GM13976 (cell line): Measurements from ENCODE around the gene FCHSD2.
"Not testable (repeated sequence)": the region's sequence is repeated elsewhere in the genome, so short reads cannot be mapped to it uniquely, and the experiment has no call there.

ENCODE experiments used
- DNase-seq: peaks from one replicate; pipeline ENCODE4 v3.0.0; 2012; ENCODE audit warnings: low spot score
- CTCF ChIP-seq: IDR thresholded peaks from 2 replicates; pipeline ENCODE4 v1.5.1; 2012; ENCODE audit warnings: borderline replicate concordance, mild to moderate bottlenecking; ENCODE audit not compliant: insufficient read depth; ENCODE audit errors: extremely low read depth, missing control alignments, control extremely low read depth
- in situ Hi-C: fragments of 300-500 bp; cut with MboI; formaldehyde crosslinking; loops from one replicate; pipeline ENCODE4 v1.12.0; 2022; ENCODE audit warnings: low sequenced_read_pairs, mixed read lengths, inconsistent platforms; ENCODE audit not compliant: unreplicated experiment

Gene FCHSD2

GRCh38 chr11:72808331-72808798, 333.8 kb downstream of the FCHSD2 start:
- no peak for DNase-seq
- in situ Hi-C loops: no loop called here
- TF ChIP-seq CTCF: no peak

DNA sequence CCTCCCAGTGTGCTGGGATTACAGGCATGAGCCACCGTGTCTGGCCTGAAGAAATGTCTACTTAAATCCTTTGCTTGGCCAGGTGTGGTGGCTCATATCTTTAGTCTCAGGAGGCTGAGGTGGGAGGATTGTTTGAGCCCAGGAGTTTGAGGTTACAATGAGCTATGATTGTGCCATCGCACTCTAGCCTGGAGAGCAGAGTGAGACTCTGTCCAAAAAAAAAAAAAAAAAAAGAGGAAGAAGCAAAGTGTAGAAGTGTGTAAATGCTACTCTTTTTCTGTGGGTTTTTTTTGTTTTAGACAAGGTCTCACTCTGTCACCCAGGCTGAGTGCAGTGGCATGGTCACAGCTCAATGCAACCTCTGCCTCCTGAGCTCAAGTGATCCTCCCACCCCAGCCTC, 334.3 kb downstream of the FCHSD2 start:
- no peak for TF ChIP-seq CTCF
- in situ Hi-C loops: no loop called here
- no peak for DNase-seq

DNA sequence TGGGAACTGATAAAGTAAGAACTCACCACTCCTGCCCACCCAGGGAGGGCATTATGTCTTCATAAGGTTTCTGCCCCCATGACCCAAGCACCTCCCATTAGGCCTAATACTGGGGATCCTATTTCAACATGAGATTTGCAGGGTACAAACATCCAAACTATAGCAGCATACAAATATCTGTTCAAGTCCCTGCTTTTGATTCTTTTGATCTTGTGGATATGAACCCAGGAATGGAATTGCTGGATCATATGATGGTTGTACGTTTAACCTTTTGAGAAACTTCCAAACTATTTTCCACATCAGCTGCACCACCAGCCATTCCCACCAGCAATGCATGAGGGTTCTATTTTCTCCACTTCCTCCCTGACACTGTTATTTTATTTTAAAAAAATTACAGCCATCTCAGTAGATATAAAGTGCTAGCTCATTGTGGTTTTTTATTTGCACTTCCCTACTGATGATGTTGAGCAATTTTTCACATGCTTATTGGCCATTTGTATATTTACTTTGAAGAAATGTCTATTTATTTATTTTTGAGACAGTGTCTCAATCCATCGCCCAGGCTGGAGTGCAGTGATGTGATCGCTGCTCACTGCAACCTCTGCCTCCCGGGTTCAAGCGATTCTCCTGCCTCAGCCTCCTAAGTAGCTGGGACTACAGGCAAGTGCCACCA, 335.0 kb downstream of the FCHSD2 start:
- no peak for TF ChIP-seq CTCF
- no peak for DNase-seq

DNA sequence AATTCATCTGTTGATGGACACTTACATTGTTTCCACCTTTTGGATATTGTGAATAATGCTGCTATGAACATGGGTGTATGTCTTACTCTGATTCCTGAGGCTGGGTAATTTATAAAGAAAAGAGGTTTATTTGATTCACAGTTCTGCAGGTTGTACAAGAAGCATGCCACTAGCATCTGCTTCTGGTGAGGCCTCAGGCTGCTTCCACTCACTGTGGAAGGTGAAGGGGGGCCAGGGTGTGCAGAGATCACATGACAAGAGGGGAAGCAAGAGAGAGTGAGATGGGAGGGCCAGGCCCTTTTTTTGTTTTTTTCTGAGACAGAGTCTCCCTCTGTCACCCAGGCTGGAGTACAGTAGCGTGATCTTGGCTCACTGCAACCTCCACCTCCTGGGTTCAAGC, 335.7 kb downstream of the FCHSD2 start:
- DNase-seq, in situ Hi-C loops: not testable (repeated sequence)

More for the DNA sequence above, 335.0 kb downstream of the FCHSD2 start:
- in situ Hi-C loops: no loop called here

DNA sequence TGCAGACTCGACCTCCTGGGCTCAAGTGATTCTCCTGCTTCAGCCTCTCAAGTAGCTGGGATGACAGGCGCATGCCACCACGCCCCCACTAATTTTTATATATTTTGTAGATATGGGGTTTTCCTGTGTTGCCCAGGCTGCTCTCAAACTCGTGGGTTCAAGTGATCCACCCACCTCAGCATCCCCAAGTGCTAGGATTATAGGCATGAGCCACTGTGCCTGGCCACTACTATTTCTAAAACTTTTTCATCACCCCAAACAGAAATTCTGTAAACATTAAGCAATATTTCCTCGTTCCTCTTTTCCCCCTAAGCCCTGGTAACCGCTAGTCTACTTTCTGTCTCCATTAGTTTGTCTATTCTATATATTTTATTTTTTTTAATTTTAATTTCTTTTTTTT, 336.9 kb downstream of the FCHSD2 start:
- TF ChIP-seq CTCF: no peak
- in situ Hi-C loops: no loop called here
- no peak for DNase-seq

DNA sequence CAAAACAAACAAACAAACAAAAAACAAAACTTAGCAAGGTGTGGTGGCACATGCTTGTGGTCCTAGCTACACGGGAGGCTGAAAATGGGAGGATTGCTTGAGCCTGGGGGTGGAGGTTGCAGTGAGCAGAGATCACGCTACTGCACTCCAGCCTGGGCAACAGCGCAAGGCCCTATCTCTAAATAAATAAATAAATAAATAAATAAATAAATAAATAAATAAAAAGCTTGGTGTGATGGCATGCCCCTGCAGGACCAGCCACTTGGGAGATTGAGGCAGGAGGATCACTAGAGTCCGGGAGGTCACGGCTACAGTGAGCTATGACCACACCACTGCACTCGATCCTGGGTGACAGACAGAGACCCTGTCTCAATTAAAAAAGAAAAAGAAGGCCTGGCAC, 339.3 kb downstream of the FCHSD2 start:
- no peak for TF ChIP-seq CTCF
- DNase-seq: no peak
- in situ Hi-C loops: no loop called here

GRCh38 chr11:72799441-72799840, 342.7 kb downstream of the FCHSD2 start:
- no peak for TF ChIP-seq CTCF
- in situ Hi-C loops: loop anchor here (10.0 kb wide), 1 partner anchor 75 kb away; no protein-coding TSS in a partner anchor
- DNase-seq: no peak
